Mucosa of stomach (tissue), 1 donor: ENCODE results near the gene MPRIP.
"Not testable (repeated sequence)": the region's sequence is repeated elsewhere in the genome, so short reads cannot be mapped to it uniquely, and the experiment has no call there.

Experiments used
- H3K27me3 ChIP-seq: one replicate; pipeline ENCODE4 v1.7.0; 2013; ENCODE audit warnings: mild to moderate bottlenecking, low read length; ENCODE audit not compliant: control insufficient read depth, insufficient read depth
- H3K36me3 ChIP-seq: one replicate; pipeline ENCODE4 v1.7.0; 2013; ENCODE audit warnings: low read length; ENCODE audit not compliant: control insufficient read depth, insufficient read depth
- H3K4me1 ChIP-seq: one replicate; pipeline ENCODE4 v1.7.0; 2013; ENCODE audit warnings: mild to moderate bottlenecking, low read length; ENCODE audit not compliant: control insufficient read depth, insufficient read depth
- H3K4me3 ChIP-seq: one replicate; pipeline ENCODE4 v1.7.0; 2013; ENCODE audit warnings: low read length
- H3K9ac ChIP-seq: one replicate; pipeline ENCODE4 v1.7.0; 2013; ENCODE audit warnings: mild to moderate bottlenecking, low read length, moderate library complexity
- H3K9me3 ChIP-seq: one replicate; pipeline ENCODE4 v1.7.0; 2013; ENCODE audit warnings: mild to moderate bottlenecking, low read length, moderate library complexity; ENCODE audit not compliant: control insufficient read depth
- donor health status: Pancreatic carcinoma.

Gene MPRIP

GRCh38 chr17:17156511-17156910, 114.3 kb downstream of the MPRIP start:
- H3K4me1 ChIP-seq, result no peaks in the 10 kb centered on the region
- no peak overlapping the region for H3K9ac ChIP-seq
- peaks cover 42% of the 10 kb centered on the region for H3K36me3 ChIP-seq
- H3K4me3 ChIP-seq, result no peak overlapping the region
- no peaks in the 10 kb centered on the region for H3K27me3 ChIP-seq
- no peaks in the 10 kb centered on the region for H3K9me3 ChIP-seq

DNA sequence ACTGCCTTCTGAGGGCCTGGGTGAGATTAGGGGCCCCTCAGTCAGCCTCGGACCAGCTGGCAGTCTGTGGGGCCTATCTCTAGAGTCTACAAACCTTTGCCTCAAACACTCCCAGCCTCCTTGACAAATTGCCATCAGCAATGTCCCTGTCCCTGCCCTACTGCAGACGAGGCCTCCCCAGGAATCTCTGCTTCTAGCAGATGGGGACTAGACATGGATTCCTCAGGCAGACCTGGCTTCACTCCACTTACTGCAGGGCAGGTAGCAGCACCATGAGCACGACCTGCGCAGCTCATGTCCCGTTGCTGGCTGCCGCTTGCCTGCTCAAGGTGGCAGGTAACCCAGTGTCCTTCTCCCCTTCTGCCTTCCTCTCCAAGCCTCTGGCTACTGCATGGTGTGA, 114.8 kb downstream of the MPRIP start:
- Histone ChIP-seq H3K4me3 (no peak overlapping the region), H3K4me1 (no peaks in the 10 kb centered on the region), H3K27me3 (no peaks in the 10 kb centered on the region), H3K9ac (no peak overlapping the region), H3K36me3 (peaks cover 42% of the 10 kb centered on the region), H3K9me3 (no peaks in the 10 kb centered on the region)

DNA sequence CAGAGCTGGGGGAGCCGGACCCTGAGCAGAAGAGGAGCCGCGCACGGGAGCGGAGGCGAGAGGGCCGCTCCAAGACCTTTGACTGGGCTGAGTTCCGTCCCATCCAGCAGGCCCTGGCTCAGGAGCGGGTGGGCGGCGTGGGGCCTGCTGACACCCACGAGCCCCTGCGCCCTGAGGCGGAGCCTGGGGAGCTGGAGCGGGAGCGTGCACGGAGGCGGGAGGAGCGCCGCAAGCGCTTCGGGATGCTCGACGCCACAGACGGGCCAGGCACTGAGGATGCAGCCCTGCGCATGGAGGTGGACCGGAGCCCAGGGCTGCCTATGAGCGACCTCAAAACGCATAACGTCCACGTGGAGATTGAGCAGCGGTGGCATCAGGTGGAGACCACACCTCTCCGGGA, 116.2 kb downstream of the MPRIP start:
- H3K9ac ChIP-seq, H3K4me1 ChIP-seq, H3K27me3 ChIP-seq, H3K4me3 ChIP-seq, H3K9me3 ChIP-seq: not testable (repeated sequence)
- peaks cover 32% of the 10 kb centered on the region for H3K36me3 ChIP-seq

- Histone ChIP-seq H3K4me1 (no peaks in the 10 kb centered on the region), H3K4me3 (no peak overlapping the region), H3K36me3 (peaks cover 33% of the 10 kb centered on the region), H3K9ac (no peak overlapping the region), H3K27me3 (no peaks in the 10 kb centered on the region), H3K9me3 (no peaks in the 10 kb centered on the region)
Observed at GRCh38 chr17:17159571-17159970, 117.3 kb downstream of the MPRIP start.

- no peaks in the 10 kb centered on the region for H3K4me1 ChIP-seq
- no peak overlapping the region for H3K4me3 ChIP-seq
- H3K9me3 ChIP-seq, result no peaks in the 10 kb centered on the region
- no peaks in the 10 kb centered on the region for H3K27me3 ChIP-seq
- H3K36me3 ChIP-seq, result peaks cover 24% of the 10 kb centered on the region
- no peak overlapping the region for H3K9ac ChIP-seq
Observed at GRCh38 chr17:17161121-17161520, 118.9 kb downstream of the MPRIP start.

GRCh38 chr17:17161759-17162158, 119.5 kb downstream of the MPRIP start:
- Histone ChIP-seq H3K4me1 (no peaks in the 10 kb centered on the region), H3K36me3 (peaks cover 29% of the 10 kb centered on the region), H3K9me3 (no peaks in the 10 kb centered on the region), H3K27me3 (no peaks in the 10 kb centered on the region), H3K9ac (no peak overlapping the region), H3K4me3 (no peak overlapping the region)

- no peaks in the 10 kb centered on the region for H3K9me3 ChIP-seq
- peaks cover 40% of the 10 kb centered on the region for H3K36me3 ChIP-seq
- no peak overlapping the region for H3K4me3 ChIP-seq
- H3K27me3 ChIP-seq, result no peaks in the 10 kb centered on the region
- H3K4me1 ChIP-seq, result no peaks in the 10 kb centered on the region
- H3K9ac ChIP-seq, result no peak overlapping the region
Observed at GRCh38 chr17:17164156-17164555, 121.9 kb downstream of the MPRIP start.

DNA sequence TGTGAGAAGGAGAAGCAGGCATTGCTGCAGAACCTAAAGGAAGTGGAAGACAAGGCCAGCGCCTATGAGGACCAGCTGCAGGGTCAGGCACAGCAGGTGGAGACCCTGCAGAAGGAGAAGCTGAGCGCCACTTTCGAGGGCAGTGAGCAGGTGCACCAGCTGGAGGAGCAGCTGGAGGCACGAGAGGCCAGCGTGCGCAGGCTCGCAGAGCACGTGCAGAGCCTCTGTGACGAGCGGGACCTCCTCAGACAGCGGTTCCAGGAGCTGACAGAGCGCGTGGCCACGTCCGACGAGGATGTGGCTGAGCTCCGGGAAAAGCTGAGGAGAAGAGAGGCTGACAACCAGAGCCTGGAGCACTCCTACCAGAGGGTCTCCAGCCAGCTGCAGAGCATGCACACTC, 122.4 kb downstream of the MPRIP start:
- Histone ChIP-seq H3K4me3 (no peak overlapping the region), H3K4me1 (no peaks in the 10 kb centered on the region), H3K27me3 (no peaks in the 10 kb centered on the region), H3K36me3 (peaks cover 40% of the 10 kb centered on the region), H3K9ac (no peak overlapping the region), H3K9me3 (no peaks in the 10 kb centered on the region)

- Histone ChIP-seq H3K36me3 (peaks cover 33% of the 10 kb centered on the region), H3K9me3 (no peaks in the 10 kb centered on the region)
Observed at GRCh38 chr17:17165666-17166308, 123.5 kb downstream of the MPRIP start.

GRCh38 chr17:17166446-17166845, 124.2 kb downstream of the MPRIP start:
- H3K9ac ChIP-seq, result no peak overlapping the region
- no peaks in the 10 kb centered on the region for H3K9me3 ChIP-seq
- H3K4me1 ChIP-seq, result no peaks in the 10 kb centered on the region
- no peak overlapping the region for H3K4me3 ChIP-seq
- H3K27me3 ChIP-seq, result no peaks in the 10 kb centered on the region
- peaks cover 32% of the 10 kb centered on the region for H3K36me3 ChIP-seq

More at GRCh38 chr17:17165666-17166308, 123.5 kb downstream of the MPRIP start:
- Histone ChIP-seq H3K9ac (no peak overlapping the region), H3K4me3 (no peak overlapping the region), H3K27me3 (no peaks in the 10 kb centered on the region), H3K4me1 (no peaks in the 10 kb centered on the region)

DNA sequence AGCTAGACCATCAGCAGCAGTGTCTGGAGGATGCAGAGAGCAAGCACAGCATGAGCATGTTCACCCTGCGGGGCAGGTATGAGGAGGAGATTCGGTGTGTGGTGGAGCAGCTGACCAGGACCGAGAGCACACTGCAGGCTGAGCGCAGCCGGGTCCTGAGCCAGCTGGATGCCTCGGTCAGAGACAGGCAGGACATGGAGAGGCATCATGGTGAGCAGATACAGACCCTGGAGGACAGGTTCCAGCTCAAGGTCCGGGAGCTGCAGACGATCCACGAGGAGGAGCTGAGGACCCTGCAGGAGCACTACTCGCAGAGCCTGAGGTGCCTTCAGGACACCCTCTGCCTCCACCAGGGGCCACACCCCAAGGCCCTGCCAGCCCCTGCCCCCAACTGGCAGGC, 125.1 kb downstream of the MPRIP start:
- Histone ChIP-seq H3K9ac (no peak overlapping the region), H3K4me1 (no peaks in the 10 kb centered on the region), H3K27me3 (no peaks in the 10 kb centered on the region), H3K9me3 (no peaks in the 10 kb centered on the region), H3K36me3 (peaks cover 35% of the 10 kb centered on the region), H3K4me3 (no peak overlapping the region)

GRCh38 chr17:17167986-17168385, 125.7 kb downstream of the MPRIP start:
- no peak overlapping the region for H3K4me3 ChIP-seq
- H3K9me3 ChIP-seq, result no peaks in the 10 kb centered on the region
- no peak overlapping the region for H3K9ac ChIP-seq
- peaks cover 39% of the 10 kb centered on the region for H3K36me3 ChIP-seq
- H3K4me1 ChIP-seq, result no peaks in the 10 kb centered on the region
- H3K27me3 ChIP-seq, result no peaks in the 10 kb centered on the region

GRCh38 chr17:17168401-17168800, 126.1 kb downstream of the MPRIP start:
- no peaks in the 10 kb centered on the region for H3K27me3 ChIP-seq
- H3K9ac ChIP-seq, result no peak overlapping the region
- no peaks in the 10 kb centered on the region for H3K9me3 ChIP-seq
- H3K4me3 ChIP-seq, result no peak overlapping the region
- H3K36me3 ChIP-seq, result peaks cover 43% of the 10 kb centered on the region
- no peaks in the 10 kb centered on the region for H3K4me1 ChIP-seq
